Esophagus squamous epithelium (tissue), 4 donors: ENCODE data around the gene MGST3.

ENCODE experiments used
- CTCF ChIP-seq, 6 experiments: fragments of 450-650 bp in 4 of 6; fragments of 200-600 bp in 2 of 6; sonication (generic) in 2 of 6; IDR thresholded peaks; one replicate each; pipeline ENCODE4 v1.5.1; 2016 to 2019; ENCODE audit warnings: antibody characterized with exemption in 6 of 6, mild to moderate bottlenecking in 4 of 6, moderate library complexity in 4 of 6
- POLR2A ChIP-seq, 4 donors: fragments of 450-650 bp; IDR thresholded peaks; one replicate each; pipeline ENCODE4 v1.6.1; 2017; ENCODE audit warnings: antibody characterized with exemption in 4 of 4, mild to moderate bottlenecking in 4 of 4, moderate library complexity in 3 of 4

GRCh38 chr1:165635329-165635728, 4.3 kb downstream of the MGST3 start:
- no peak for TF ChIP-seq CTCF (IDR thresholded peaks at IDR 0.05)
- no peak for TF ChIP-seq POLR2A (IDR thresholded peaks at IDR 0.05)
